IMR-90 (cell line): ENCODE measurements around the gene EPPIN. TPM values are rescaled to one million over a fixed set of nuclear protein-coding genes. Genes with fewer than 3 reads are reported as not detected.

Experiments used
- ATAC-seq: fragments of 200-7000 bp; cut with Tn5 transposase; 2 replicates; pipeline ENCODE4 v1.9.1; 2020; ENCODE audit warnings: low read depth, mild to moderate bottlenecking, moderate library complexity
- BruUV-seq: library from RNA; stranded (reverse); fragments of 400-500 nt; replicated peaks from 2 replicates; lab custom pipeline; 2021; lab: Mats Ljungman, UMichigan
- CTCF ChIA-PET: fragments of 300-600 bp; formaldehyde crosslinking; extraction: SDS; loops from one replicate; lab custom pipeline; 2021; ENCODE audit warnings: antibody characterized with exemption; lab: Yijun Ruan, JAX
- POLR2A ChIA-PET: fragments of 300-600 bp; sonication (Branson Sonifier 250); formaldehyde crosslinking; loops from one replicate; lab custom pipeline; 2022; ENCODE audit warnings: antibody characterized with exemption; ENCODE audit not compliant: unreplicated experiment; lab: Charles Lee
- DNase-seq: peaks from one replicate; pipeline ENCODE4 v3.0.0; 2013
- H2AFZ ChIP-seq: replicated peaks from 2 replicates; pipeline ENCODE3; 2013; ENCODE audit warnings: low read length, mild to moderate bottlenecking; ENCODE audit not compliant: poor library complexity
- H2AK5ac ChIP-seq: 2 replicates; pipeline ENCODE4 v1.6.1; 2013; ENCODE audit warnings: low read depth, low read length, inconsistent platforms
- H2AK9ac ChIP-seq: replicated peaks from 2 replicates; pipeline ENCODE3; 2013; ENCODE audit warnings: mild to moderate bottlenecking, low read depth, low read length, moderate library complexity; ENCODE audit not compliant: poor library complexity
- H2BK120ac ChIP-seq: 2 replicates; pipeline ENCODE4 v1.6.1; 2013; ENCODE audit warnings: low read depth, low read length, inconsistent platforms
- H2BK15ac ChIP-seq: 3 replicates; pipeline ENCODE4 v1.6.1; 2013; ENCODE audit warnings: low read depth, low read length, inconsistent platforms
- H2BK20ac ChIP-seq: 2 replicates; pipeline ENCODE4 v1.6.1; 2013; ENCODE audit warnings: low read depth, mild to moderate bottlenecking, inconsistent platforms, low read length, moderate library complexity
- H2BK5ac ChIP-seq: 2 replicates; pipeline ENCODE4 v1.6.1; 2013; ENCODE audit warnings: mild to moderate bottlenecking, low read depth, low read length, inconsistent platforms; ENCODE audit not compliant: poor library complexity, severe bottlenecking
- H3K14ac ChIP-seq: replicated peaks from 2 replicates; pipeline ENCODE4 v1.6.1; 2013; ENCODE audit warnings: low read depth, low read length, inconsistent platforms
- H3K18ac ChIP-seq: 2 replicates; pipeline ENCODE4 v1.6.1; 2013; ENCODE audit warnings: low read depth, low read length, control low read depth
- H3K23ac ChIP-seq: 2 replicates; pipeline ENCODE4 v1.6.1; 2013; ENCODE audit warnings: low read depth, low read length, inconsistent platforms
- H3K27ac ChIP-seq: 2 replicates; pipeline ENCODE4 v1.5.1; 2013; ENCODE audit warnings: mild to moderate bottlenecking, control low read depth, low read length; ENCODE audit not compliant: insufficient read depth
- H3K27me3 ChIP-seq: 2 replicates; pipeline ENCODE4 v1.6.1; 2013; ENCODE audit warnings: low read length; ENCODE audit not compliant: control insufficient read depth, insufficient read depth
- H3K36me3 ChIP-seq: 2 replicates; pipeline ENCODE4 v1.6.1; 2013; ENCODE audit warnings: low read length, mixed read lengths; ENCODE audit not compliant: control insufficient read depth, insufficient read depth
- H3K4ac ChIP-seq: 2 replicates; pipeline ENCODE4 v1.6.1; 2013; ENCODE audit warnings: low read depth, low read length, inconsistent platforms
- H3K4me1 ChIP-seq: 2 replicates; pipeline ENCODE4 v1.6.1; 2013; ENCODE audit warnings: low read length, mixed read lengths; ENCODE audit not compliant: control insufficient read depth, insufficient read depth
- H3K4me2 ChIP-seq: 2 replicates; pipeline ENCODE4 v1.6.1; 2013; ENCODE audit warnings: low read depth, mild to moderate bottlenecking, control low read depth, low read length, moderate library complexity
- H3K4me3 ChIP-seq: 2 replicates; pipeline ENCODE4 v1.5.1; 2013; ENCODE audit warnings: low read depth, mild to moderate bottlenecking, control low read depth, low read length, moderate library complexity; ENCODE audit not compliant: insufficient read depth
- H3K56ac ChIP-seq: 2 replicates; pipeline ENCODE4 v1.6.1; 2013; ENCODE audit warnings: low read length, inconsistent platforms; ENCODE audit not compliant: insufficient read depth; ENCODE audit errors: extremely low read depth
- H3K79me1 ChIP-seq, 2 experiments: 2 replicates each; pipeline ENCODE4 v1.6.1; 2013; ENCODE audit warnings: low read length in 2 of 2, inconsistent platforms in 1 of 2, low read depth in 1 of 2
- H3K9ac ChIP-seq: 2 replicates; pipeline ENCODE4 v1.6.1; 2013; ENCODE audit warnings: low read depth, low read length, control low read depth
- H3K9me1 ChIP-seq: 2 replicates; pipeline ENCODE4 v1.6.1; 2013; ENCODE audit warnings: low read length, inconsistent platforms; ENCODE audit not compliant: insufficient read depth
- H3K9me3 ChIP-seq: 2 replicates; pipeline ENCODE4 v1.6.1; 2013; ENCODE audit warnings: low read length; ENCODE audit not compliant: control insufficient read depth, insufficient read depth
- H4K20me1 ChIP-seq: 2 replicates; pipeline ENCODE4 v1.6.1; 2013; ENCODE audit warnings: low read length, inconsistent platforms; ENCODE audit not compliant: insufficient read depth
- H4K5ac ChIP-seq: 2 replicates; pipeline ENCODE4 v1.6.1; 2013; ENCODE audit warnings: mild to moderate bottlenecking, low read depth, low read length, control low read depth
- H4K8ac ChIP-seq, 2 experiments: 2 replicates each; pipeline ENCODE4 v1.6.1; 2013; ENCODE audit warnings: low read depth in 2 of 2, low read length in 2 of 2, control low read depth in 1 of 2, inconsistent platforms in 1 of 2
- H4K91ac ChIP-seq: 2 replicates; pipeline ENCODE4 v1.6.1; 2013; ENCODE audit warnings: low read depth, low read length, inconsistent platforms; ENCODE audit not compliant: insufficient read depth
- CEBPB ChIP-seq: IDR thresholded peaks from 2 replicates; pipeline ENCODE4 v1.6.1; 2012; ENCODE audit warnings: low read depth, low read length, improper control_type of control experiment
- CHD1 ChIP-seq: IDR thresholded peaks from 2 replicates; pipeline ENCODE4 v1.6.1; 2012; ENCODE audit warnings: low read depth, low read length, improper control_type of control experiment
- ELK1 ChIP-seq: fragments of 150-350 bp; IDR thresholded peaks from 2 replicates; pipeline ENCODE4 v1.6.1; 2016; ENCODE audit warnings: low read depth, mild to moderate bottlenecking, low read length, moderate library complexity, borderline replicate concordance
- FOS ChIP-seq: fragments of 150-350 bp; IDR thresholded peaks from 2 replicates; pipeline ENCODE4 v1.6.1; 2016; ENCODE audit warnings: low read depth, low read length
- MAFK ChIP-seq: IDR thresholded peaks from 2 replicates; pipeline ENCODE4 v1.6.1; 2012; ENCODE audit warnings: low read depth, low read length, improper control_type of control experiment
- MXI1 ChIP-seq: IDR thresholded peaks from 2 replicates; pipeline ENCODE4 v1.6.1; 2012; ENCODE audit warnings: low read depth, mild to moderate bottlenecking, low read length, moderate library complexity, borderline replicate concordance
- NFE2L2 ChIP-seq: fragments of 150-350 bp; IDR thresholded peaks from 2 replicates; pipeline ENCODE4 v1.6.1; 2016; ENCODE audit warnings: low read depth, mild to moderate bottlenecking, low read length
- POLR2A ChIP-seq: IDR thresholded peaks from 2 replicates; pipeline ENCODE4 v1.6.1; 2012; ENCODE audit warnings: mild to moderate bottlenecking, low read depth, low read length
- RAD21 ChIP-seq: IDR thresholded peaks from 2 replicates; pipeline ENCODE4 v1.6.1; 2012; ENCODE audit warnings: low read length, improper control_type of control experiment
- USF2 ChIP-seq: fragments of 150-350 bp; IDR thresholded peaks from 2 replicates; pipeline ENCODE4 v1.6.1; 2017; ENCODE audit warnings: mild to moderate bottlenecking, antibody characterized with exemption, low read length, low read depth
- WGBS, 2 experiments: methylation state at CpG; one replicate each; pipeline versions ENCODE4 v1.1.5 to v1.1.7; 2013; ENCODE audit warnings: missing lambda C conversion rate in 2 of 2; ENCODE audit not compliant: insufficient read length in 1 of 2; ENCODE audit errors: extremely low coverage in 2 of 2; 5-methylcytosine and 5-hydroxymethylcytosine counted together
- dilution Hi-C: fragments of 300-500 bp; cut with HindIII; formaldehyde crosslinking; loops from one replicate; pipeline ENCODE4 v1.14.3; 2018; ENCODE audit warnings: low sequenced_read_pairs; ENCODE audit not compliant: unreplicated experiment
- in situ Hi-C: fragments of 300-500 bp; cut with MboI; formaldehyde crosslinking; loops from 3 replicates; pipeline ENCODE4 v1.14.3; 2019; ENCODE audit warnings: low sequenced_read_pairs, inconsistent platforms, mixed read lengths
- intact Hi-C: fragments of 100-400 bp; cut with micrococcal nuclease; formaldehyde crosslinking; loops from 2 replicates; pipeline ENCODE4 v1.10.0; 2022
- polyA plus RNA-seq, 3 experiments: library from polyadenylated mRNA; depleted of rRNA; stranded (reverse); fragments of >200 nt; gene quantifications; 2 replicates each; pipeline ENCODE4 v1.2.3, GENCODE V29; 2012; ENCODE audit warnings: low replicate concordance in 1 of 3
- total RNA-seq: library from RNA; depleted of rRNA; stranded (reverse); fragments of >200 nt; gene quantifications from 2 replicates; pipeline ENCODE4 v1.2.3, GENCODE V29; 2012

Gene EPPIN
- total and polyA plus RNA-seq, 2 of the 4 experiments (the other 2 are of a cell fraction) = not detected

DNA sequence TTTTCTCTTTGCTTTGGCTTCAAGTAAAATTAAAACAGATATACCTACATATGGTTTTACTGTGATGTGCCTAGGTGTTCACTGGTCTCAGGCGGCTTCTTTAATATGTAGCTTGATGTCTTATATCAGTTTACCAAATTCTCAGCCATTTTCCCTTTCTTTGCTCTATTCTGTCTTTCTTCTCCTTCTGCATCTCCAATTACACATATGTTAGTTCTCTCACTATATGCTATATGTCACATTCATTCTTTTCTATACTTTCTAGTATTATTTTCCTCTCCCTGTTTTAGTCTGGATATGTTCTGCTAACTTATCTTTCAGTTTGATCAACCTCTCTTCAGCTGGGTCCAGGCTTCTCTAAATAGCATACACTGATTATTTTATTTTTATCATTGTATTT is 46.3 kb upstream of the EPPIN start:
- no peaks in the 10 kb centered on the region for H3K4me1 ChIP-seq
- no peak overlapping the region for H3K27ac ChIP-seq
- no CpG with 5 or more reads among the region's 1 CpG for WGBS, 2 experiments
- H3K23ac ChIP-seq = no peak overlapping the region
- H2AK9ac ChIP-seq = no peak overlapping the region
- no peaks in the 10 kb centered on the region for H4K20me1 ChIP-seq
- H3K36me3 ChIP-seq = no peaks in the 10 kb centered on the region
- no peak overlapping the region for H4K8ac ChIP-seq
- no peak overlapping the region for H3K18ac ChIP-seq
- H2AK5ac ChIP-seq = no peak overlapping the region
- dilution Hi-C loops (no loop called here), in situ Hi-C loops (no loop called here), intact Hi-C loops (no loop called here)
- POLR2A ChIA-PET = no interaction called here
- no peak for DNase-seq
- no peaks in the 10 kb centered on the region for H3K9me1 ChIP-seq
- H2BK120ac ChIP-seq = no peak overlapping the region
- no peak overlapping the region for H3K9ac ChIP-seq
- H3K9me3 ChIP-seq = no peaks in the 10 kb centered on the region
- no peak overlapping the region for H3K4me3 ChIP-seq
- H3K27me3 ChIP-seq = no peaks in the 10 kb centered on the region
- CTCF ChIA-PET = interaction anchor here (0.7 kb wide), 1 partner anchor 178 kb away, joined by 3 read pairs; no protein-coding TSS in a partner anchor
- no peak overlapping the region for H3K4ac ChIP-seq
- no peak overlapping the region for H2AFZ ChIP-seq
- no peaks in the 10 kb centered on the region for H3K79me1 ChIP-seq
- no peak overlapping the region for H2BK5ac ChIP-seq
- no peak overlapping the region for H3K14ac ChIP-seq
- BruUV-seq = no TSS peak
- no peak overlapping the region for H3K56ac ChIP-seq
- no peak for ATAC-seq
- no peak overlapping the region for H4K5ac ChIP-seq
- no peak overlapping the region for H3K4me2 ChIP-seq
- H2BK20ac ChIP-seq = no peak overlapping the region
- no peak overlapping the region for H2BK15ac ChIP-seq
- TF ChIP-seq CEBPB = no peak
- no peak for TF ChIP-seq MXI1
- TF ChIP-seq CHD1 = no peak
- TF ChIP-seq FOS = no peak
- TF ChIP-seq NFE2L2 = no peak
- no peak for TF ChIP-seq POLR2A
- no peak for TF ChIP-seq MAFK
- no peak for TF ChIP-seq RAD21
- TF ChIP-seq USF2 = no peak
- no peak for TF ChIP-seq ELK1
- H4K91ac ChIP-seq = no peak overlapping the region
